ENCODE data around the gene ANKRD33B.
A peak's percentile ranks its signal among the peaks of the same experiment; 100 is the strongest.
"Not testable (repeated sequence)": the region's sequence is repeated elsewhere in the genome, so short reads cannot be mapped to it uniquely, and the experiment has no call there.

Gene ANKRD33B

DNA sequence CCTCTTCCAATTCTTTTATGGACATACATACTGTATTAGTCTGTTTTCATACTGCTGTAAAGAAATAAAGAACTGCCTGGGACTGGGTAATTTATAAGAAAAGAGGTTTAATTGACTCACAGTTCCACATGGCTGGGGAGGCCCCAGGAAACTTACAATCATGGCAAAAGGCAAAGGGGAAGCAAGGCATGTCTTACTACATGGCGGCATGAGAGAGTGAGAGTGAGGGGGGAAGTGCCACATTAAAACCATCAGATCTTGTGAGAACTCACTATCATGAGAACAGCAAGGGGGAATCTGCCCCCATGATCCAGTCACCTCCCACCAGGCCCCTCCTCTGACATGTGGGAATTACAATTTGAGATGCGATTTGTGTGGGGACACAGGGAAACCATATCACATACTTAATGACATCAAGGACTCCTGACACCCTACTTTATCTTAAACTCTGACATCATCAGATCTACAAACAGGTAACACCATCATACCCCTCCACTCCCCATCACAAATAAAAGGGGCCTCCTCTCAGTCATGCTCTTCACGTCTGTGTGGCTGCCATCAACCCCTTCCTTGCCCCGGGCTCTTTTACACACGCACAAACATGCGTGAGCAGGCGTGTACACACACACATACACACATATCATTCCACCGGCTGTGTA, 9.7 kb downstream of the ANKRD33B start:
- no peak overlapping the region for H2AFZ ChIP-seq (ENCODE audit: low read depth, low read length)
- H3K36me3 ChIP-seq (ENCODE audit: insufficient read depth, low read length), result peaks cover 17% of the 10 kb centered on the region
- no peak for DNase-seq
- H3K79me2 ChIP-seq (ENCODE audit: insufficient read depth, low read length), result peaks cover 91% of the 10 kb centered on the region
- no peak overlapping the region for H3K9ac ChIP-seq (ENCODE audit: low read depth, low read length)
- H3K4me2 ChIP-seq (ENCODE audit: insufficient read depth, low read length), result no peak overlapping the region
- no peak for ATAC-seq (ENCODE audit: insufficient read depth, low read depth)
- no peaks in the 10 kb centered on the region for H3K27me3 ChIP-seq (ENCODE audit: insufficient read depth, low read length, poor library complexity)
- H3K9me3 ChIP-seq (ENCODE audit: insufficient read depth, low read length, severe bottlenecking), result no peaks in the 10 kb centered on the region
- H3K27ac ChIP-seq (ENCODE audit: low read length), result no peak overlapping the region
- TF ChIP-seq, protein P1, sequence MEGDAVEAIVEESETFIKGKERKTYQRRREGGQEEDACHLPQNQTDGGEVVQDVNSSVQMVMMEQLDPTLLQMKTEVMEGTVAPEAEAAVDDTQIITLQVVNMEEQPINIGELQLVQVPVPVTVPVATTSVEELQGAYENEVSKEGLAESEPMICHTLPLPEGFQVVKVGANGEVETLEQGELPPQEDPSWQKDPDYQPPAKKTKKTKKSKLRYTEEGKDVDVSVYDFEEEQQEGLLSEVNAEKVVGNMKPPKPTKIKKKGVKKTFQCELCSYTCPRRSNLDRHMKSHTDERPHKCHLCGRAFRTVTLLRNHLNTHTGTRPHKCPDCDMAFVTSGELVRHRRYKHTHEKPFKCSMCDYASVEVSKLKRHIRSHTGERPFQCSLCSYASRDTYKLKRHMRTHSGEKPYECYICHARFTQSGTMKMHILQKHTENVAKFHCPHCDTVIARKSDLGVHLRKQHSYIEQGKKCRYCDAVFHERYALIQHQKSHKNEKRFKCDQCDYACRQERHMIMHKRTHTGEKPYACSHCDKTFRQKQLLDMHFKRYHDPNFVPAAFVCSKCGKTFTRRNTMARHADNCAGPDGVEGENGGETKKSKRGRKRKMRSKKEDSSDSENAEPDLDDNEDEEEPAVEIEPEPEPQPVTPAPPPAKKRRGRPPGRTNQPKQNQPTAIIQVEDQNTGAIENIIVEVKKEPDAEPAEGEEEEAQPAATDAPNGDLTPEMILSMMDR (IDR thresholded peaks at IDR 0.05; ENCODE audit: borderline replicate concordance, extremely low read depth, low read length, poor library complexity, severe bottlenecking), result no peak
- TF ChIP-seq EZH2 (IDR thresholded peaks at IDR 0.05; ENCODE audit: borderline replicate concordance, low read depth, low read length, severe bottlenecking), result no peak
- peaks cover 47% of the 10 kb centered on the region for H3K4me1 ChIP-seq (ENCODE audit: insufficient read depth, low read length)
- no peak overlapping the region for H3K4me3 ChIP-seq (ENCODE audit: low read depth in 1 of 2, low read length in 2 of 2)
- H4K20me1 ChIP-seq (ENCODE audit: insufficient read depth, low read length), result peaks cover 4% of the 10 kb centered on the region; the same call in 1 of the 2 replicates

GRCh38 chr5:10574879-10575278, 11.0 kb downstream of the ANKRD33B start:
- DNase-seq; ATAC-seq (ENCODE audit: insufficient read depth, low read depth); H3K9me3 ChIP-seq (ENCODE audit: insufficient read depth, low read length, severe bottlenecking); H4K20me1 ChIP-seq (ENCODE audit: insufficient read depth, low read length); H3K4me2 ChIP-seq (ENCODE audit: insufficient read depth, low read length); H3K27ac ChIP-seq (ENCODE audit: low read length); H2AFZ ChIP-seq (ENCODE audit: low read depth, low read length); H3K9ac ChIP-seq (ENCODE audit: low read depth, low read length); H3K4me3 ChIP-seq (ENCODE audit: low read depth in 1 of 2, low read length in 2 of 2); H3K27me3 ChIP-seq (ENCODE audit: insufficient read depth, low read length, poor library complexity): not testable (repeated sequence)
- peaks cover 17% of the 10 kb centered on the region for H3K36me3 ChIP-seq (ENCODE audit: insufficient read depth, low read length)
- peaks cover 85% of the 10 kb centered on the region for H3K79me2 ChIP-seq (ENCODE audit: insufficient read depth, low read length)
- peaks cover 53% of the 10 kb centered on the region for H3K4me1 ChIP-seq (ENCODE audit: insufficient read depth, low read length)

DNA sequence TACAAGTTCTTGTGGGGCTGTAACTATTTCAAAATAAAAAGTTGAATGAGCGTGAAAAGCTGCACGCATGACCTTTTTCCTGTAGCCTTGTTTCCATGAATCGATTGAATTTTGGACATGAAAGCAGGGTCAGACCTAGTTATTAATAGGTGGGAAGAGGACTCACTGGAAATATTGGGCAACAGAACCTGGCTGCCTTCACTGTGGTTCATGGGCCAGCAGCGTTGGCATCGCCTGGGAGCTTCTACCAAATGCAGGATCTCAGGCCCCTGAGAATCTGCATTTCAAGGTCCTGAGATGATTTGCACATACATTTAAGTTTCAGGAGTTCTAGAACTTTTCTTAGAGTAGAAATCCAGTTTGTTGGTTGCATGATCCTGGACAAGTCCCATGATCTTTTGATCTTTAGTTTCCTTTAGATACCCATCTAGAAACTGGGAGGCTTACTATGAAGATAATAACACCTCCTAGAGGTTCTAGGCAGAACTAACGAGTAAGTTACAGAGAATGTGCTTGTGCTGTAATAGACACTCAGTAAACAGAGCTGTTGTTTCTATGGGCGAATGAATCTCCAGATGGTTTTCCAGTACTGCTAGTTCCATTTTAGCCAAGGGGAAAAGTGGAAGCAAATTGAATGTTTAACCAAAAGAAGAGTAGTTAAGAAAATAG, 12.4 kb downstream of the ANKRD33B start:
- Histone ChIP-seq H3K4me3 (ENCODE audit: low read depth in 1 of 2, low read length in 2 of 2) (no peak overlapping the region), H3K27me3 (ENCODE audit: insufficient read depth, low read length, poor library complexity) (no peaks in the 10 kb centered on the region), H3K4me1 (ENCODE audit: insufficient read depth, low read length) (peaks cover 64% of the 10 kb centered on the region), H3K4me2 (ENCODE audit: insufficient read depth, low read length) (no peak overlapping the region), H2AFZ (ENCODE audit: low read depth, low read length) (no peak overlapping the region), H3K27ac (ENCODE audit: low read length) (0 out of 2 replicates have a peak overlapping the region, but pooled peaks have one; percentile 21), H4K20me1 (ENCODE audit: insufficient read depth, low read length) (no peaks in the 10 kb centered on the region; the same call in 1 of the 2 replicates), H3K36me3 (ENCODE audit: insufficient read depth, low read length) (peaks cover 17% of the 10 kb centered on the region), H3K9me3 (ENCODE audit: insufficient read depth, low read length, severe bottlenecking) (no peaks in the 10 kb centered on the region), H3K9ac (ENCODE audit: low read depth, low read length) (no peak overlapping the region), H3K79me2 (ENCODE audit: insufficient read depth, low read length) (peaks cover 85% of the 10 kb centered on the region)
- DNase-seq (no peak), ATAC-seq (ENCODE audit: insufficient read depth, low read depth) (no peak)
- TF ChIP-seq, protein P1 (IDR thresholded peaks at IDR 0.05; ENCODE audit: borderline replicate concordance, extremely low read depth, low read length, poor library complexity, severe bottlenecking), result peak; percentile 33
- TF ChIP-seq EZH2 (IDR thresholded peaks at IDR 0.05; ENCODE audit: borderline replicate concordance, low read depth, low read length, severe bottlenecking), result no peak

DNA sequence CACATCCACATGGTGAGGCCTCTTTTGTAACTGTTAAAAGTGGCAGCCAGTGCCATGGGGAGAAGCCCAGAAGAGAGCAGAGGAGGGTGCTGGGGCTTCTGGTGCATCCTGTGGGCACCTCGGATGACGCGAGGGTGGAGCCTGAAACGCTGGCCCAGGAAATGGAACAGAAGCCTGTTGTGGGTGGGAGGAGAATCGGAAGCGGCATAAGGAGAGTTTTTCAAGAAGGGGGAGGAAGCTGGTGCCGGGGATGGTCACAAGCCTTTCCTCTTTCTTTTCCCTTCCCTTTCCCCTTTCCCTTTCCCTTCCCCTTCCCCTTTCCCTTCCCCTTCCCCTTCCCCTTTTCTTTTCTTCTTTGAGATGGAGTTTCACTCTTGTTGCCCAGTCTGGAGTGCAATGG, 12.9 kb downstream of the ANKRD33B start:
- H3K4me2 ChIP-seq (ENCODE audit: insufficient read depth, low read length), result no peak overlapping the region
- H3K4me3 ChIP-seq (ENCODE audit: low read depth in 1 of 2, low read length in 2 of 2), result no peak overlapping the region
- ATAC-seq (ENCODE audit: insufficient read depth, low read depth) (no peak), DNase-seq (no peak)
- H3K79me2 ChIP-seq (ENCODE audit: insufficient read depth, low read length), result peaks cover 86% of the 10 kb centered on the region
- no peaks in the 10 kb centered on the region for H3K27me3 ChIP-seq (ENCODE audit: insufficient read depth, low read length, poor library complexity)
- H3K4me1 ChIP-seq (ENCODE audit: insufficient read depth, low read length), result peaks cover 69% of the 10 kb centered on the region
- 0 out of 2 replicates have a peak overlapping the region, but pooled peaks have one; percentile 21 for H3K27ac ChIP-seq (ENCODE audit: low read length)
- H4K20me1 ChIP-seq (ENCODE audit: insufficient read depth, low read length), result no peaks in the 10 kb centered on the region; the same call in 1 of the 2 replicates
- peaks cover 17% of the 10 kb centered on the region for H3K36me3 ChIP-seq (ENCODE audit: insufficient read depth, low read length)
- TF ChIP-seq, protein P1 (IDR thresholded peaks at IDR 0.05; ENCODE audit: borderline replicate concordance, extremely low read depth, low read length, poor library complexity, severe bottlenecking), result no peak
- TF ChIP-seq EZH2 (IDR thresholded peaks at IDR 0.05; ENCODE audit: borderline replicate concordance, low read depth, low read length, severe bottlenecking), result no peak
- no peak overlapping the region for H3K9ac ChIP-seq (ENCODE audit: low read depth, low read length)
- no peak overlapping the region for H2AFZ ChIP-seq (ENCODE audit: low read depth, low read length)
- H3K9me3 ChIP-seq (ENCODE audit: insufficient read depth, low read length, severe bottlenecking), result no peaks in the 10 kb centered on the region

Data from DND-41 (cell line).